SH-SY5Y (cell line): ENCODE results near the gene BAG3.

Source experiments
- GATA2 ChIP-seq: IDR thresholded peaks from 2 replicates; pipeline ENCODE4 v1.6.1; 2011; ENCODE audit warnings: mild to moderate bottlenecking, low read depth, low read length
- GATA3 ChIP-seq: IDR thresholded peaks from 2 replicates; pipeline ENCODE4 v1.6.1; 2011; ENCODE audit warnings: low read depth, mild to moderate bottlenecking, low read length, moderate library complexity

DNA sequence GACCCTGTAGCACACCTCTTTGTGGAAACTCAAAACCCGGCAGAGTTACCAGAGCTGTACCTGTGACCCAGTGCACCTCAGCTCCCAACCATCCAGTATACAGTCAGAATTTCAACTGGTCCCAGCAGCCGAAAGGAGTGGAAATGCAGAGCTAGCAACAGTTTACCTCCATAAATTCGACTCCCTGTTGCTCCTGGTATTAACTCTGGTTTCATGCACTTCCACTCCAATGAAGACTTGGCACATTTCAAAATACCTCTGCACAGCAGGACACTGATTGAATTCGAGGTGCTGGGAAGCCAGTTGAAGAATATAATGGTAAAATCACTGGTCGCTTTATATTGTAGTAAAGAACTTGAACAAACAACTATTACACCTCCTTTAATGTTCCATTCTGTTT, 36.5 kb upstream of the BAG3 start:
- TF ChIP-seq GATA2 (no peak), GATA3 (no peak)
